Posterior vena cava (tissue), 2 donors: Measurements from ENCODE around the gene TDP2. TPM values are rescaled to one million over a fixed set of nuclear protein-coding genes. Genes with fewer than 3 reads are reported as not detected.

Experiments
- DNase-seq: peaks from one replicate; pipeline ENCODE4 v3.0.0-alpha.2; 2020; ENCODE audit warnings: low spot score
- intact Hi-C, 2 donors: fragments of 100-400 bp; cut with DNase I; formaldehyde crosslinking; loops; one replicate each; pipeline versions ENCODE4 v1.14.1 to v1.14.2; 2022 to 2023
- total RNA-seq, 2 donors: library from RNA; stranded (reverse); fragmentation: NEBNext Ultra II Directional; extraction: Animal tissue kit (Norgen Biotek cat#: 25700); gene quantifications; one replicate each; pipeline ENCODE4 v1.2.1, GENCODE V29; 2021
- donor health status: DM: yes; HTN: yes; CAD: no.
- donor health status: DM: yes; HTN: yes; CAD: no.

TDP2 gene
- total RNA-seq, 2 donors from 2014 or later: 25.8 to 32.8 TPM

DNA sequence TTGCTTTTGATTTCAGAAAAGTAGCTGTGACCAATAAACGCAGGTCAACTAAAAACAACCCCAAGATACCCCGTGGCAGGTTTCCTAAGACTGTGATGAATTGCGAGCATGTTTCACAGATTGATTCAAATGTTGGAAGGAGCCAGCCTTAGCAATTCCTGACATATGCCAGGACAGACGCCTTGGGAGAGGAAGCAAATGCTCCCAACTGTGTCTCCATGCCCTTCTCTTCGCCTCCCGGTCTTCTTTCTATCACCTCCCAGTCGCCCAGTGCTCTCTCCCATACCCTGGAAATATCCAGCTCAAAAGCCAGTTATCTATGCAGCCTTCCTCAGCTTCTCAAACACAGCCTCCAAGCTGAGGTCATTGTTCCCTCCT, 52.7 kb downstream of the TDP2 start:
- intact Hi-C loops: loop anchor here in 1 of 2 donors (5.0 kb wide), 1 partner anchor 688 kb away; no protein-coding TSS in a partner anchor
- no peak for DNase-seq

DNA sequence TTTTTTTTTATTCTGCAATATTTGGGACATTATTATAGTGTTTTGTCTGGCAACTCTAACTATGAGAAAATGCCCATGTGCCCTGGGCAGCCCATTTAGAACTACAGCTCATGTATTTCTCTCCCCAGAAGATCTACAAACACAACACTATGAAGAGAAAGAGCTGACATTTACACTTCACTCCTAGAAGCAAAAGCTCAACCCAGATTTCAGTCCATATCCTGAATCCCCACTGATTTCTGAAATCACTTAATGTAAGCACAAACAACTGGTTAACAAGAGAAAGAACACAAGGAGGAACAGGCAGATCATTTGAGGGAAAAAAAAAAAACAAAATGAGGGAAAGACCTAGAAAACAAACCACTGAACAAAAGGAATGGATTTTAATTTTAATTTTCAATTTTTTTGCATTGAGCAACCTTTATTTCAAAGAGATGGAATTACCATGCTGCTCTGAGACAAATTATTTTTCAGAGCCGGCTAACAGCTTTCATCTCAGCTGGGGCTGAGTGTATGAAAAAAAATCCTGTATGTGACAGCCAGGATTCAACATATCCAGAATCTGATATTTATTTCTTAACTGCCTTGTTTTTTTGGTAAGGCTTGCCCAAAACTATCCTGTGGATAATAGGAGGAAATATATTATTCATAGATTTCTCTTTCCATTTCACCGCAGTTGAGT, 53.2 kb downstream of the TDP2 start:
- intact Hi-C loops: loop anchor here in 1 of 2 donors (5.0 kb wide), 1 partner anchor 689 kb away; no protein-coding TSS in a partner anchor
- no peak for DNase-seq

DNA sequence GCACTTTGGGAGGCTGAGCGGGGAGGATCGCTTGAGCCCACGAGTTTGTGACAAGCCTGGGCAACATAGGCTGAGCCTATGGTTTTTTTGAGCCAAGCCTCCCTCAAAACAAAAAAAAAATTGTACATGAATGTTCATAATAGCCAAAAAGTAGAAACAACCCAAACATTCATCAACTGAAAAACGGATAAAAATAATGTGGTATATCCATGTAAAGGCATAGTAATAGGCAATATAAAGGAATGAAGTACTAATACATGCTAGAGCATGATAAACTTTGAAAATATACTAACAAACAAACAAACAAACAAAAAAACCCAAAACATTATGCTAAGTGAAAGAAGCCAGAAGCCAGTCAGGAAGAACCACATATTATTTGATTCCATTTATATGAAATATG, 56.0 kb downstream of the TDP2 start:
- intact Hi-C loops: loop anchor here in 1 of 2 donors (5.0 kb wide), 1 partner anchor 692 kb away; no protein-coding TSS in a partner anchor
- no peak for DNase-seq

DNA sequence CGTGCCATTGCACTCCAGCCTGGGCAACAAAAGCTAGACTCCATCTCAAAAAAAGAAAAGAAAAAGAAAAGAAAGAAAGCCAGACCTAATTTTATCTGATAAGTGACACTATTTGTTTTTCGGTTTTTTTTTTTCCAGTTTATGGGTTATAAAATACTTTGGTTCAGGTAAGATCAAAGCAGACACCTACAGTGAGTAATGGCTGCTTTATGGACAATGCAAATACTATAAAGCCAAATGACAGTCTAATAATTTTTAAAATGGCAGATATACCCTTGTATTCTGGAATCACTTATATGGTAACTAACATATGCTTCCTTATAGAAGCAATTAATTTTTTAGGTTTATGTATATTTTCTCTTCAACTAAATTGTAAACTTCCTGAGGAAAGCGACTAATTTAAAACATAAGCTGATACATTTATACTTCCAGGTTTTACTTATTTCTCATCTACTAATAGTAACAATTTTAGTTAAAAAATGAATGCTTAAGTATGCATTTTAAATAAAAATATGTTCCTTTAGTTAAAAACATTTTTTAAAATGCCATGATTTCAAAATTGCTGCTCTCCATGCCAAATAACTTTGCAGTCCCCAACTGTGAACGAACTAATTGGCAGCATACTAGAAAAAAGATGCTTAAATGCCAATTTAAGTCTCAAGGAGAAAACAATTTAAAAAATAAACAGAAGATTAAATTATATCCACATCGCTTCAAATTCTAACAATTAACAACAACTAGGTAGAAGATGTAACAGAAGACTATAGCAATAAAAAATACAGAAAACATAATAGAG, 59.2 kb downstream of the TDP2 start:
- intact Hi-C loops: no loop called here
- no peak for DNase-seq

DNA sequence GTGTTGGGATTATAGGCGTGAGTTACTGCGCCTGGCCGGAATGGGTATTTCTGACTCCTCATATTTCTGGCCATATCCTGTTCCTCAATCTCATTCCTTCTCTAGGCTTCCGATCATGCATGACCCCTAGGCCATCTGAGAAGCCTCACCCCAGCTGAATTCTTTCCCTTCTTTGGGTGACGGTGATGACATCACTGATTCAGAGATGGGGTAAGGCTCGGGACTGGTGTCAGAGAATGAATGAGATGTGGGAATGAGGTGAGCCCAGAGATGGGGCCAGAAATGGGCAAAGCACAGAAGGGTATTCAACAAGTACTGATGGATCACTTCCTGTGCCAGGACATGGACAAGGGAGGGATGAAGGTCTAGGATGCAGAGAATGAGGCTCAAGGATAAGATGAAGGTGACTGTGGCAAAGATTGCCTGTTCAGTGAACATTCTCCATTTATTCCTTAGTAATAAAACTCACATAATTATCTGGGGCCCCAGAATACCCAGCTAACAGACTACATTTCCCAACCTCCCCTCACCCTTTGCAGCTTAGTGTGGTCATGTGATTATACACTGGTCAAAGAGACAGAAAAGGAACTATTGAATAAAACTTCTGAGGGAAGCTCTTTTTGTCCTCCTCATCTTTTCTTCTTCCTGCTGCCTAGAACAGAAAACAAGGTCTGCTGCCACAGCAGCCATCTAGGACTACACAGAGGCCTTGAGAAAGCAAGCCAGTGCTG, 60.3 kb downstream of the TDP2 start:
- no peak for DNase-seq
- intact Hi-C loops: no loop called here

DNA sequence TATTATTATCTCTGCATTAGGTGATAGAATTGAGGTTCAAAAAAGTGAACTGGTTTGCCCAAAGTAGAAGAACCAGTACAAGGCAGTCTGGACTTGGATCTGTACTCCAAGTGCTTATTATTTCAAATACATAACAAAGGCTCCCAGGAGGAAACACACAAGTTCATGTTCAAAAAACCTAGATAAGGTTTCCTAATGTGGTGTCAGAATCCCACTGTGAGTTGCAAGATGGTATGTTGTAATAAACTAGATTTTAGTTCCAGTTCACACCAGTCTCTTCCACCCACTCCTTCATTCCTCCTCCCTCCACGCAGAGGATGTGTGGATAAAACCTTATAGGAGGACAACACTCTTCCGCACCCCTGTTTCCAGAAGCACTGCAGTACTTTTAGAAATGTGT, 63.5 kb downstream of the TDP2 start:
- intact Hi-C loops: no loop called here
- DNase-seq: no peak

DNA sequence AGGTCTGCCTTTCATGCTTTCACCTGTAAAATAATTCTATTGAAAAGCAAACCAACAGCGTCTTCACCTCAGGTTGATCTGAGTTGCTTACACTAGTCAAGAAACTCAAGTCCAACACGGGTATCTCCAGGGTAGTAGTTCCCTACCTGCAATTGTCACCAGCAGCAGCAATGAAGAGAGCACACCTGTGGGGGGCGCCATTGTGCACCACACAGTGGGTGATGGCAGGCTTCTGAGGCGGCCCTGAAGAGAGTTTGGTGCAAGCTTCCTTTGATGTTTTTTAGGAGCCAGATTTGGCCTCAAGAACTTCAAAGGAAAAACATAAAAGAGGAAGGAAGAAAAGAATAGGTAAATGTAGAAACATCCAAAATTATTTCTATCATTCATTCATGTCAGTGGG, 65.8 kb downstream of the TDP2 start:
- intact Hi-C loops: no loop called here
- DNase-seq: no peak

Other genes starting within 250 kb of the TDP2 start
- gene GPLD1, start 177.3 kb downstream of the TDP2 start, total RNA-seq: 1 to 10 TPM; 2.5 to 4.1 TPM
- gene ALDH5A1, start 171.9 kb downstream of the TDP2 start, total RNA-seq: 1 to 10 TPM; 4.0 to 4.8 TPM
- under 1 TPM in 1 of 2 donors, not detected in 1; 0.09 TPM for gene KIAA0319, start 20.7 kb downstream of the TDP2 start, total RNA-seq
- 10 to 100 TPM; 10.4 to 11.4 TPM for gene ACOT13, start 178 bp upstream of the TDP2 start, total RNA-seq
- gene C6orf62, start 52.3 kb upstream of the TDP2 start, total RNA-seq: 10 to 100 TPM; 63.9 to 70.3 TPM
- gene GMNN, start 108.0 kb upstream of the TDP2 start, total RNA-seq: 1 to 10 TPM; 6.0 to 7.5 TPM
- not detected for gene ARMH2, start 132.0 kb upstream of the TDP2 start, total RNA-seq